DOHH2 (cell line): Measurements from ENCODE around the gene LCK.

Source experiments
- H3F3A ChIP-seq: fragments of 200-600 bp; sonication (generic), shearing (Covaris generic); 2 replicates; pipeline ENCODE4 v1.6.0; 2016; ENCODE audit warnings: antibody characterized with exemption, mild to moderate bottlenecking; ENCODE audit not compliant: control insufficient read depth, insufficient read depth
- H3K27ac ChIP-seq: fragments of 200-600 bp; sonication (generic); 2 replicates; pipeline ENCODE4 v1.5.1; 2014; ENCODE audit warnings: low read depth, mild to moderate bottlenecking, low read length, moderate library complexity
- H3K27me3 ChIP-seq: fragments of 200-600 bp; sonication (generic); 2 replicates; pipeline ENCODE4 v1.6.1; 2014; ENCODE audit warnings: mild to moderate bottlenecking, low read length, mixed read lengths; ENCODE audit not compliant: control insufficient read depth
- H3K36me3 ChIP-seq: fragments of 200-600 bp; sonication (generic); 2 replicates; pipeline ENCODE4 v1.6.1; 2014; ENCODE audit warnings: mild to moderate bottlenecking, low read length, moderate library complexity, mixed read lengths; ENCODE audit not compliant: control insufficient read depth
- H3K4me1 ChIP-seq: fragments of 200-600 bp; sonication (generic); 2 replicates; pipeline ENCODE4 v1.6.1; 2014; ENCODE audit warnings: mild to moderate bottlenecking, low read length, mixed read lengths; ENCODE audit not compliant: control insufficient read depth
- H3K4me2 ChIP-seq: fragments of 200-600 bp; sonication (generic); 2 replicates; pipeline ENCODE4 v1.6.0; 2014; ENCODE audit warnings: mild to moderate bottlenecking, low read length, moderate library complexity
- H3K4me3 ChIP-seq: fragments of 200-600 bp; sonication (generic); 2 replicates; pipeline ENCODE4 v1.5.1; 2014; ENCODE audit warnings: mild to moderate bottlenecking, low read length, mixed read lengths
- H3K79me2 ChIP-seq: fragments of 200-600 bp; sonication (generic); 2 replicates; pipeline ENCODE4 v1.6.1; 2014; ENCODE audit warnings: mild to moderate bottlenecking, low read length, mixed read lengths; ENCODE audit not compliant: control insufficient read depth
- H3K9me2 ChIP-seq: fragments of 200-600 bp; sonication (generic); replicated peaks from 2 replicates; pipeline ENCODE4 v1.6.1; 2014; ENCODE audit warnings: mild to moderate bottlenecking, low read length, mixed read lengths; ENCODE audit not compliant: control insufficient read depth
- H3K9me3 ChIP-seq: fragments of 200-600 bp; sonication (generic); 2 replicates; pipeline ENCODE4 v1.6.1; 2014; ENCODE audit warnings: antibody characterized with exemption, low read length, mixed read lengths; ENCODE audit not compliant: control insufficient read depth, insufficient read depth
- H4K20me1 ChIP-seq: fragments of 200-600 bp; sonication (generic); 2 replicates; pipeline ENCODE4 v1.6.0; 2014; ENCODE audit warnings: low read depth, mild to moderate bottlenecking, antibody characterized with exemption, low read length, moderate library complexity; ENCODE audit not compliant: control insufficient read depth, insufficient read depth
- EZH2phosphoT487 ChIP-seq: fragments of 200-600 bp; sonication (generic); IDR thresholded peaks from 2 replicates; pipeline ENCODE4 v1.6.1; 2017; ENCODE audit warnings: borderline replicate concordance, mild to moderate bottlenecking, antibody characterized with exemption, low read length, moderate library complexity, mixed read lengths
- TF ChIP-seq, protein P1 (sequence below): fragments of 200-600 bp; sonication (generic); IDR thresholded peaks from one replicate; pipeline ENCODE4 v1.5.1; 2014; ENCODE audit warnings: antibody characterized with exemption, mild to moderate bottlenecking, low read depth, low read length; ENCODE audit not compliant: poor library complexity, severe bottlenecking

LCK gene

DNA sequence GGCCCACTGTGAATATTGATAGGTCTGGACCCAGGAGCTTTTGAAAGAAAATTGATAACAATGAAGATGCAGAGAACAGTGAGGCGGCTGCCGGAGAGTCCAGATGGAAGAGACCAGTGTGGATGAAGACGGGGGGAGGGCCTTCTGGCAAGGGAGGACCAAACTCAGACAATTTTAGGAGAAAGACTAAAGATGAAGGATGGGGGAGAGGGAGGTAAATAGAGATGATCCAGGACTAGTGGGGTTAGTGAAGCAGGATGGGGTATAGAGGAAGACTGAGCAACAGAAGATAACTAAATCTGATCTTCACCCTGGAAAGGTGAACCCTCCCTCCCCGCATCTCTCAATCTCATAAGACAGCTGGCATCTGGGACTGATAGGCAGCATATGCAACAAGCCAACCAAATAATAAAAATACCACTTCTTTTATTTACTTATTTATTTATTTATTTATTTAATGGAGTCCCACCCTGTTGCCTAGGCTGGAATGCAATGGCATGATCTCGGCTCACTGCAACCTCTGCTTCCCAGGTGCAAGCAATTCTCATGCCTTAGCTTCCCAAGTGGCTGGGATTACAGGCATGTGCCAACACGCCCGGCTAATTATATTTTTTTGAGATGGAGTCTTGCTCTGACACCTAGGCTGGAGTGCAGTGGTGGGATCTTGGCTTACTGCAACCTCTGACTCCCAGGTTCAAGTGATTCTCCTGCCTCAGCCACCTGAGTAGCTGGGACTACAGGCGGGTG lies 18.3 kb upstream of the LCK start:
- H3K79me2 ChIP-seq, result no peaks in the 10 kb centered on the region
- peaks cover 14% of the 10 kb centered on the region for H3F3A ChIP-seq
- no peaks in the 10 kb centered on the region for H4K20me1 ChIP-seq
- H3K9me3 ChIP-seq, result no peaks in the 10 kb centered on the region
- peaks cover 57% of the 10 kb centered on the region for H3K36me3 ChIP-seq
- H3K27me3 ChIP-seq, result no peaks in the 10 kb centered on the region
- H3K4me3 ChIP-seq, result no peak overlapping the region
- TF ChIP-seq, protein P1, sequence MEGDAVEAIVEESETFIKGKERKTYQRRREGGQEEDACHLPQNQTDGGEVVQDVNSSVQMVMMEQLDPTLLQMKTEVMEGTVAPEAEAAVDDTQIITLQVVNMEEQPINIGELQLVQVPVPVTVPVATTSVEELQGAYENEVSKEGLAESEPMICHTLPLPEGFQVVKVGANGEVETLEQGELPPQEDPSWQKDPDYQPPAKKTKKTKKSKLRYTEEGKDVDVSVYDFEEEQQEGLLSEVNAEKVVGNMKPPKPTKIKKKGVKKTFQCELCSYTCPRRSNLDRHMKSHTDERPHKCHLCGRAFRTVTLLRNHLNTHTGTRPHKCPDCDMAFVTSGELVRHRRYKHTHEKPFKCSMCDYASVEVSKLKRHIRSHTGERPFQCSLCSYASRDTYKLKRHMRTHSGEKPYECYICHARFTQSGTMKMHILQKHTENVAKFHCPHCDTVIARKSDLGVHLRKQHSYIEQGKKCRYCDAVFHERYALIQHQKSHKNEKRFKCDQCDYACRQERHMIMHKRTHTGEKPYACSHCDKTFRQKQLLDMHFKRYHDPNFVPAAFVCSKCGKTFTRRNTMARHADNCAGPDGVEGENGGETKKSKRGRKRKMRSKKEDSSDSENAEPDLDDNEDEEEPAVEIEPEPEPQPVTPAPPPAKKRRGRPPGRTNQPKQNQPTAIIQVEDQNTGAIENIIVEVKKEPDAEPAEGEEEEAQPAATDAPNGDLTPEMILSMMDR, result no peak
- no peak for TF ChIP-seq EZH2phosphoT487
- H3K4me2 ChIP-seq, result no peak overlapping the region
- H3K4me1 ChIP-seq, result no peaks in the 10 kb centered on the region
- no peaks in the 10 kb centered on the region for H3K9me2 ChIP-seq
- H3K27ac ChIP-seq, result no peak overlapping the region

DNA sequence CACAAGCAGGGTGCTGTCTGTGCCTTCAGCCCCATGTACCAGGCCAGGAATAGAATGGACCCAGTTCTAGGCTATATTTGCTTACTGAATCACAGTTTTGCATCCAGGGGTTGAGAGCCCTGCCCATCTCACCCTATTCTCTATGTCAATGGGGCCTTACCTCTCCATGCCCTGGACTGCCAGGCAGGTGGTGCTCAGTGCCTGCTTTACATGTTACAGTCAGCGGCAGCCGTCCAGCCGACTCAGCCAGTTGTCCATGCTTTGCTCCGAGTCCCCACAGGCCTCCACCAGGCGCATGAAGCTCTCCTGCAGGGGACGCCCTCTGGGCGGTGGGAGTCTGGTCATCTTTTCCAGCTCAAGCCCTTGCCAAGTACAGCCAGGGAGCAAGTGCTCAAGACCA lies 16.3 kb upstream of the LCK start:
- Histone ChIP-seq H3K36me3 (peaks cover 39% of the 10 kb centered on the region), H3K79me2 (no peaks in the 10 kb centered on the region), H3K4me1 (peaks cover under 1% of the 10 kb centered on the region), H3K4me3 (no peak overlapping the region), H3K27me3 (no peaks in the 10 kb centered on the region), H3K9me2 (no peaks in the 10 kb centered on the region), H4K20me1 (no peaks in the 10 kb centered on the region), H3F3A (peaks cover 22% of the 10 kb centered on the region), H3K9me3 (no peaks in the 10 kb centered on the region), H3K27ac (no peak overlapping the region), H3K4me2 (no peak overlapping the region)
- no peak for TF ChIP-seq EZH2phosphoT487

DNA sequence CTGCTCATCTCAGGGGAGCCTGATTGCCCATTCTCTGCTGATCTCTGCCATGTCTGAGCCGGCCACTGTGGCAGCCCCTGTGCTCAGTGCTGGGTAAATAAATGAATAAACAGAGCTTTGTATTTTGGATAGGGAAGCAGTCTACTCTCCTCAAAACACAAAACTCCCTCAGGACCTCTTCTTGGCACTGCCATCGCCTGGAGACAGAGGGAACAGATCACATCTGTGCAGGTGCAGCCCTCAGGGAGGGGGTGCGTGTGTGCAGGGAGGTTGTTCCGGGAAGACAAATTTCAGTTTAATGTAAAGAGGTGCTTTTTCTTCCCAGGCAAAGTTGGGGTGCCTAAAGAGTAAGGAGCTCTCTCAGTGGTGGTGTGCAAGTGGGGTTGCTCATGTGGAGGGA lies 11.7 kb upstream of the LCK start:
- no peak for TF ChIP-seq EZH2phosphoT487
- TF ChIP-seq, protein P1, result no peak
- H3K36me3 ChIP-seq, result peaks cover 12% of the 10 kb centered on the region; the same call in 1 of the 2 replicates
- no peaks in the 10 kb centered on the region for H4K20me1 ChIP-seq
- peaks cover 26% of the 10 kb centered on the region for H3K4me1 ChIP-seq
- H3K4me3 ChIP-seq, result no peak overlapping the region
- no peak overlapping the region for H3K27ac ChIP-seq
- no peaks in the 10 kb centered on the region for H3K9me2 ChIP-seq
- H3K9me3 ChIP-seq, result no peaks in the 10 kb centered on the region
- no peak overlapping the region for H3K4me2 ChIP-seq
- peaks cover 11% of the 10 kb centered on the region; the same call in 1 of the 2 replicates for H3F3A ChIP-seq
- H3K79me2 ChIP-seq, result no peaks in the 10 kb centered on the region
- H3K27me3 ChIP-seq, result no peaks in the 10 kb centered on the region; the same call in 1 of the 2 replicates

DNA sequence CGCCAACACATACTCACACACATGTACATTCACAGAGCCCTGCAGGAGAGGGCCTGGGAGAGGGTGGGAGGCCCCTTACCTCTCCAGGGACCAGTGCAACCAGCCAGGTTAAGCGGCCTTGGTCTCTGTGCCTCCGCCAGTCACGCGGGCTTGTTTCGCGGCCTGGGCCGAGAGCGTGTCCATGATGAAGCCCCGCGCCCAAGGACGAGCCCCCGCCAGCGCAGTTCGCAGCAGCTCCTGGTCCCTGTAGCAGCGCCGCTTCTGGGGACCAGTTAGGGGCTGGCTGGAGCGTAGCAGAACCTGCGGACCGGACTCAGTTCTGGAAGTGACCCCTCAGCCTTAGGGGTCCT lies 11.3 kb upstream of the LCK start:
- no peaks in the 10 kb centered on the region for H3K9me2 ChIP-seq
- H3K36me3 ChIP-seq, result peaks cover 9% of the 10 kb centered on the region; the same call in 1 of the 2 replicates
- no peak overlapping the region for H3K27ac ChIP-seq
- H3K4me1 ChIP-seq, result peaks cover 26% of the 10 kb centered on the region
- no peak overlapping the region for H3K4me3 ChIP-seq
- no peaks in the 10 kb centered on the region; the same call in 1 of the 2 replicates for H3K27me3 ChIP-seq
- H4K20me1 ChIP-seq, result no peaks in the 10 kb centered on the region
- peaks cover 11% of the 10 kb centered on the region; the same call in 1 of the 2 replicates for H3F3A ChIP-seq
- TF ChIP-seq, protein P1, result no peak
- TF ChIP-seq EZH2phosphoT487, result no peak
- H3K79me2 ChIP-seq, result no peaks in the 10 kb centered on the region
- H3K4me2 ChIP-seq, result peak overlapping the region; percentile 91
- H3K9me3 ChIP-seq, result no peaks in the 10 kb centered on the region
